ENCODE measurements around the gene RAD51D. TPM values are rescaled to one million over a fixed set of nuclear protein-coding genes. Genes with fewer than 3 reads are reported as not detected.
"Not testable (repeated sequence)": the region's sequence is repeated elsewhere in the genome, so short reads cannot be mapped to it uniquely, and the experiment has no call there.

RAD51D gene
- total RNA-seq, 1 donor from 2014 or later, result 4.6 TPM

- Histone ChIP-seq H3K4me3 (no peak overlapping the region), H3K4me1 (peaks cover 32% of the 10 kb centered on the region), H3K36me3 (no peaks in the 10 kb centered on the region), H3K27me3 (ENCODE audit: low read depth) (no peaks in the 10 kb centered on the region), H3K9me3 (replicated peaks) (no peaks in the 10 kb centered on the region), H3K27ac (replicated peaks) (no peak overlapping the region)
- intact Hi-C loops (cut with micrococcal nuclease), result no loop called here
- no peak for TF ChIP-seq CTCF (IDR thresholded peaks at IDR 0.05; ENCODE audit: borderline replicate concordance)
- DNase-seq, result no peak
Measured at GRCh38 chr17:35048685-35049379, 70.8 kb downstream of the RAD51D start.

- no peak overlapping the region for H3K27ac ChIP-seq (replicated peaks)
- no peak for TF ChIP-seq CTCF (IDR thresholded peaks at IDR 0.05; ENCODE audit: borderline replicate concordance)
Measured at GRCh38 chr17:35046740-35047283, 72.8 kb downstream of the RAD51D start.

GRCh38 chr17:35046245-35046644, 73.4 kb downstream of the RAD51D start:
- TF ChIP-seq CTCF (IDR thresholded peaks at IDR 0.05; ENCODE audit: borderline replicate concordance), result no peak
- no peak for DNase-seq
- intact Hi-C loops (cut with micrococcal nuclease), result no loop called here
- H3K36me3 ChIP-seq, result no peaks in the 10 kb centered on the region
- no peak overlapping the region for H3K4me3 ChIP-seq
- peaks cover 12% of the 10 kb centered on the region for H3K4me1 ChIP-seq
- H3K9me3 ChIP-seq (replicated peaks), result no peaks in the 10 kb centered on the region
- no peak overlapping the region for H3K27ac ChIP-seq (replicated peaks)
- H3K27me3 ChIP-seq (ENCODE audit: low read depth), result no peaks in the 10 kb centered on the region

More at GRCh38 chr17:35046740-35047283, 72.8 kb downstream of the RAD51D start:
- no peaks in the 10 kb centered on the region for H3K27me3 ChIP-seq (ENCODE audit: low read depth)
- H3K4me3 ChIP-seq, result no peak overlapping the region
- no peaks in the 10 kb centered on the region for H3K9me3 ChIP-seq (replicated peaks)
- no peak for DNase-seq
- H3K36me3 ChIP-seq, result no peaks in the 10 kb centered on the region
- H3K4me1 ChIP-seq, result peaks cover 17% of the 10 kb centered on the region
- intact Hi-C loops (cut with micrococcal nuclease), result no loop called here

- H3K36me3 ChIP-seq; H3K4me3 ChIP-seq; intact Hi-C loops (cut with micrococcal nuclease); H3K4me1 ChIP-seq; H3K27me3 ChIP-seq (ENCODE audit: low read depth); DNase-seq; H3K9me3 ChIP-seq (replicated peaks); H3K27ac ChIP-seq (replicated peaks): not testable (repeated sequence)
Measured at GRCh38 chr17:35045458-35045979, 74.1 kb downstream of the RAD51D start.

- Histone ChIP-seq H3K4me3 (no peak overlapping the region), H3K27me3 (ENCODE audit: low read depth) (no peaks in the 10 kb centered on the region), H3K36me3 (no peaks in the 10 kb centered on the region), H3K4me1 (no peaks in the 10 kb centered on the region), H3K27ac (replicated peaks) (no peak overlapping the region), H3K9me3 (replicated peaks) (no peaks in the 10 kb centered on the region)
- no peak for TF ChIP-seq CTCF (IDR thresholded peaks at IDR 0.05; ENCODE audit: borderline replicate concordance)
- intact Hi-C loops (cut with micrococcal nuclease), result no loop called here
- no peak for DNase-seq
Measured at GRCh38 chr17:35044181-35044580, 75.5 kb downstream of the RAD51D start.

Other genes with a start within 250 kb of the RAD51D start
- 2.6 TPM for gene CCT6B, start 158.4 kb downstream of the RAD51D start, total RNA-seq
- 9.0 TPM for gene ZNF830, start 158.3 kb downstream of the RAD51D start, total RNA-seq
- 16.5 TPM for gene LIG3, start 139.3 kb downstream of the RAD51D start, total RNA-seq
- gene RFFL, start 56.2 kb downstream of the RAD51D start, total RNA-seq, result 10.1 TPM
- not detected for gene FNDC8, start 1.8 kb upstream of the RAD51D start, total RNA-seq
- 4.2 TPM for gene NLE1, start 22.4 kb upstream of the RAD51D start, total RNA-seq
- 205 TPM for gene UNC45B, start 28.0 kb upstream of the RAD51D start, total RNA-seq
- gene SLC35G3, start 74.5 kb upstream of the RAD51D start, total RNA-seq, result not detected
- 8.6 TPM for gene SLFN5, start 123.2 kb upstream of the RAD51D start, total RNA-seq

All from left ventricle myocardium inferior (tissue), 1 donor.